GM18508 (cell line): ENCODE results near the gene ZCCHC24.
"Not testable (repeated sequence)": the region's sequence is repeated elsewhere in the genome, so short reads cannot be mapped to it uniquely, and the experiment has no call there.

Experiments used
- ATAC-seq: cut with Tn5 transposase; IDR thresholded peaks from one replicate; pipeline ENCODE4 v1.9.1; 2021; ENCODE audit warnings: moderate number of reproducible peaks; ENCODE audit not compliant: insufficient read depth, unreplicated experiment

The ZCCHC24 gene

DNA sequence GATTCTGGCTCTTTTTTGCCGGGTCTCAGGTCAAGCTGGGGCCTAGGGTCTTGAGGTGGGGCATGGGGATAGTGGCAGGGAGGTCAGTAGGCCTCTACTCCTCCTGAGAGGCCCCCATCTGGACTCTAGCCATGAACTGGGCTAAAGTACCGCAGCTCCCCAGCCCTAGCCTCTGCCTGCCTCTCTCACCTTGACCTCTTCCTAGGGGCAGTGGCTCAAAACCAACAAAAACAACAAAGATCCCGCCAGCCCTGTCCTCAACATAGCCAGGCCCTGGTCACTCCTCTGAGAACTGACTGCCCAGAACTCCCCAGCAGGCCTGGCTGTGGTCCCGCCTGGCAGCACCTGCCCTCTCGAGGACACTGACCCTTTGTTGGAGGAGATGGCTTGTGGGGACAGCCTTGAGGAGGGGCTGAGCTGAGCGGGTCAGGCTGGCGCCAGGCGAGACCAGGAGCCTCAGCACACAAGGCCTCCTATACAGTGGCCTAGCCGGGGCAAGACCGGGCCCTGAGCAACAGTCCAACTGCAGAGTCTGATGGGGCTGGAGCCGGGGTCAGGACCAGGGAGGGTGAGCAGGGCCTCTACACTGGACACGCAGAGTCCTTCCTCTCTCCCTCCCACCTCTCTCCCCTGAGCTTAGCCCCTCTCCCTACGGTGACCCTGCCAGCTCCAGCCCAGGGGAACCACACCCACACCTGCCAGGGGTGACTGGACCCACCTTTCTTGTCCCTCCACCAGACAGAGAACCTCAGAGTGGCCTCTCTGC, 109.8 kb downstream of the ZCCHC24 start:
- ATAC-seq = no peak

DNA sequence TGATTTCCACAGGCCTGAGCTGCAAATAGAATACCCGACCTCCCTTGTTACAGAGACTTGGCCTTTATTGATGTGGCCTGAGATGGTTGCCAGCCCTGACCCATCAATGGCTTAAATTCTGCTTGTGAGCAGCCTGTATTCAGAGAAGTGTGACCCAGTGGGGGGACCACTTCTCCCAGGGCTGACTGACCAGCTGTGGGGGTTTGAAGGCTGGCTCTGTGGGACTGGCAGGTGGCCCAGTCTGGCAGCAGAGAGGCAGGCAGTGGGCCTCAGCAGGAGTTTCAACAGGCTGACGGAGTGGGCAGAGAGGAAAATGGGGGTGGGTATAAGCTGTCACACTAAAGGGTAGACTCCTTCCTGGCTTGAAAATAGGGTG, 110.3 kb downstream of the ZCCHC24 start:
- no peak for ATAC-seq

DNA sequence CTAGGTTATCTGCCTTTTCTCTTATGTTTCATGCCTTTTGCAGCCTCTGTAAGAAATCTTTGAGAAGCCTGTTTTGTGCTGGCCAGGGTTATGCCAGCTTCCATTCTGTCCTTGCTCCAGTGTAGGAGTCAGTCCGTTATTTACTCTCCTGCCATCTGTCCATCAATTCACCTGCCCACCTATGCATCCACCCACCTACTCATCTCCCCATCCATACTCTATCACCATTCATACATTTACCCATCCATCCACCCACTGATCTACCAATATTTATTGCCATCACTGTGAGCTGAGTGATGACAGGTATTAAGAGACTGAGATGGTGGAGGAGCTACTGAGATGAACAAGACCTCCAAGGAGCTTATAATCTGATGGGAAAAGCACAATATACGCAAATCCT, 110.9 kb downstream of the ZCCHC24 start:
- ATAC-seq = no peak

DNA sequence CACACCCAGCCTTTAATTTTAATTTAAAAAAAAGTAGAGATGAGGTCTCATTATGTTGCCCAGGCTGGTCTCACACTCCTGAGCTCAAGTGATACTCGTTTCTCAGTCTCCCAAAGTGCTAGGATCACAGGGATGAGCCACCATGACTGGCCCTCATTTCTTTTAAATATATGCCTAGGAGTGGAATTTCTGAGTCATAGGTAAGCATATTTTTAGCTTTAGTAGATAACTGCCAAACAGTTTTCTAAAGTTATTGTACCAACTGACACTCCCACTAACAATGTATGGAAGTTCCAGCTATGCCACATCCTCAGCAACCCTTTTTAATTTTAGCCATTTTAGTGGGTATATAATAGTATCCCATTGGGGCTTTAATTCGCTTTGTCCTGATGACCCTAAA, 111.9 kb downstream of the ZCCHC24 start:
- no peak for ATAC-seq

DNA sequence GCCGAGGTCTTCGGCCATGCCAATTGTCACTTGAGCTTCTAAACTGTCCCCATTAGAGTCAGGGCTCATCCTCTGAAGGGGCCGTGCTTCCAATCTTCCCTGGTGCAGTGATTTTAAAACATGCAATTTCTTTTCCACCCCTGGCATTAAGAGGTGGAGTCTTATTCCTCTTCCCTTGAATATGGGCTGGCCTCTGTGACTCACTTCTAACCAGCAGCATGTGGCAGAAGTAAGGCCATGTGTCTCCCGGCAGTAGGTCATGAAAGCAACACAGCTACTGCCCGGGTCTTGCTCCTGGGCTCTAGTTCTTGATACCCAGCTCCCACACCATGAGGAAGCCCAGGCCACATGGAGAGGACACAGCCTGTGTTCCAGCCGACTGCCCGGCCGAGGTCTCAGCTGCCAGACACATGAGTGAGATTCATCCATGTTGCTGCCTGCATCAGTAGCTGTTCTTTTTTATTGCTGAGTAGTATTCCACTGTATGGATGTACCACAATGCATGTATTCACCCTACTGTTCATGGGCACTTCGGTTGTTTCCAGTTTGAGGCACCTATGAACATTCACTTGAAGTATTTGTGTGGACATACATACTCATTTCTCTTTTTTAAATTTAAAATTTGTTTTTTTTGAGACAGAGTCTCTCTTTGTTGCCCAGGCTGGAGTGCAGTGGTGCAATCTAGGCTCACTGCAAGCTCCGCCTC, 112.7 kb downstream of the ZCCHC24 start:
- ATAC-seq = not testable (repeated sequence)
